NCI-H1694 (cell line): ENCODE results near the gene TLN1.

ENCODE experiments used
- DNase-seq: peaks from one replicate; lab custom pipeline; 2025; lab: John Stamatoyannopoulos, UW

The TLN1 gene

GRCh38 chr9:35706951-35707350 lies 25.0 kb downstream of the TLN1 start:
- no peak for DNase-seq

- no peak for DNase-seq
Measured at GRCh38 chr9:35705836-35706430, 26.1 kb downstream of the TLN1 start.

GRCh38 chr9:35705372-35705771 lies 26.6 kb downstream of the TLN1 start:
- DNase-seq: no peak

GRCh38 chr9:35703906-35704672 lies 27.9 kb downstream of the TLN1 start:
- no peak for DNase-seq

GRCh38 chr9:35702696-35703095 lies 29.3 kb downstream of the TLN1 start:
- DNase-seq: no peak

- DNase-seq: no peak
Measured at GRCh38 chr9:35700942-35701341, 31.1 kb downstream of the TLN1 start.

GRCh38 chr9:35700031-35700430 lies 32.0 kb downstream of the TLN1 start:
- DNase-seq: no peak

- DNase-seq: no peak
Measured at GRCh38 chr9:35698231-35698630, 33.8 kb downstream of the TLN1 start.

GRCh38 chr9:35697486-35697885 lies 34.5 kb downstream of the TLN1 start:
- DNase-seq: no peak

GRCh38 chr9:35696520-35697215 lies 35.3 kb downstream of the TLN1 start:
- DNase-seq: no peak

GRCh38 chr9:35695943-35696401 lies 36.0 kb downstream of the TLN1 start:
- no peak for DNase-seq

- no peak for DNase-seq
Measured at GRCh38 chr9:35691757-35692301, 40.2 kb downstream of the TLN1 start.

GRCh38 chr9:35691334-35691650 lies 40.7 kb downstream of the TLN1 start:
- DNase-seq: no peak

- peak; percentile 27 for DNase-seq
Measured at GRCh38 chr9:35690614-35691333, 41.2 kb downstream of the TLN1 start.

- DNase-seq: no peak
Measured at GRCh38 chr9:35690294-35690613, 41.7 kb downstream of the TLN1 start.

GRCh38 chr9:35689542-35690293 lies 42.3 kb downstream of the TLN1 start, which contains the start of gene TPM2:
Gene TPM2, minus strand, starts transcription at chr9:35689925. Its CDS starts 108 bp downstream, at chr9:35689817.
- no peak for DNase-seq

GRCh38 chr9:35688558-35689541 lies 43.1 kb downstream of the TLN1 start:
- DNase-seq: no peak

GRCh38 chr9:35687972-35688557 lies 43.9 kb downstream of the TLN1 start:
- DNase-seq: no peak

GRCh38 chr9:35687306-35687705 lies 44.7 kb downstream of the TLN1 start:
- DNase-seq: no peak
